ENCODE data around the gene KRT5. TPM values are rescaled to one million over a fixed set of nuclear protein-coding genes. Genes with fewer than 3 reads are reported as not detected.

Gene KRT5
- total RNA-seq, result 0.20 TPM in 1 of 2 replicates, not detected in the other

GRCh38 chr12:52519826-52520662 lies at the start of gene KRT5:
Gene KRT5 (minus strand): TSS chr12:52520394. CDS start chr12:52520296, 98 bp downstream.

GRCh38 chr12:52552681-52553195 lies 32.5 kb upstream of the KRT5 start, which contains the start of gene KRT71:
Gene KRT71 (minus strand): TSS chr12:52553145. CDS start chr12:52553077, 68 bp downstream.

GRCh38 chr12:52493172-52493571 lies 27.0 kb downstream of the KRT5 start, which contains the start of gene KRT6A:
Gene KRT6A (minus strand): TSS chr12:52493257. CDS start chr12:52493188, 69 bp downstream.

GRCh38 chr12:52473768-52474167 lies 46.4 kb downstream of the KRT5 start, which contains the start of gene KRT6C:
Gene KRT6C (minus strand): TSS chr12:52473805. CDS start chr12:52473737, 68 bp downstream.

Other genes with a start within 250 kb of the KRT5 start
- gene KRT86, start 245.7 kb downstream of the KRT5 start, total RNA-seq, result not detected in 2 replicates
- gene KRT81, start 228.9 kb downstream of the KRT5 start, total RNA-seq, result not detected in 2 replicates
- not detected in 2 replicates for gene KRT83, start 199.0 kb downstream of the KRT5 start, total RNA-seq
- not detected in 2 replicates for gene KRT85, start 152.9 kb downstream of the KRT5 start, total RNA-seq
- gene KRT84, start 134.7 kb downstream of the KRT5 start, total RNA-seq, result not detected in 2 replicates
- gene KRT82, start 114.1 kb downstream of the KRT5 start, total RNA-seq, result not detected in 2 replicates
- not detected in 2 replicates for gene KRT75, start 86.0 kb downstream of the KRT5 start, total RNA-seq
- not detected in 2 replicates for gene KRT6B, start 68.2 kb downstream of the KRT5 start, total RNA-seq
- not detected in 2 replicates for gene KRT6C, start 46.6 kb downstream of the KRT5 start, total RNA-seq
- 0.78 TPM in 1 of 2 replicates, not detected in the other for gene KRT6A, start 27.1 kb downstream of the KRT5 start, total RNA-seq
- gene KRT71, start 32.8 kb upstream of the KRT5 start, total RNA-seq, result not detected in 2 replicates
- gene KRT74, start 53.4 kb upstream of the KRT5 start, total RNA-seq, result not detected in 2 replicates
- gene KRT72, start 81.1 kb upstream of the KRT5 start, total RNA-seq, result not detected in 2 replicates
- not detected in 2 replicates for gene KRT73, start 98.2 kb upstream of the KRT5 start, total RNA-seq
- not detected in 2 replicates for gene KRT2, start 131.8 kb upstream of the KRT5 start, total RNA-seq
- gene KRT1, start 160.0 kb upstream of the KRT5 start, total RNA-seq, result not detected in 2 replicates
- not detected in 2 replicates for gene KRT77, start 183.1 kb upstream of the KRT5 start, total RNA-seq

Data from subcutaneous preadipocyte (primary cell).